CD14-positive monocyte (primary cell): ENCODE results near the gene DYNC2H1. TPM values are rescaled to one million over a fixed set of nuclear protein-coding genes. Genes with fewer than 3 reads are reported as not detected.

Experiments used
- DNase-seq, 3 donors: peaks; one replicate each; pipeline ENCODE4 v3.0.0-alpha.2; 2011 to 2022
- H2AFZ ChIP-seq: 2 replicates; pipeline ENCODE4 v1.6.0; 2012; ENCODE audit warnings: mild to moderate bottlenecking, low read depth, low read length, inconsistent platforms; ENCODE audit not compliant: insufficient read depth, poor library complexity, severe bottlenecking
- H3K27ac ChIP-seq, 2 donors: 1 replicate in 1 of 2; 2 replicates in 1 of 2; pipeline ENCODE4 v1.5.1; 2012 to 2013; ENCODE audit warnings: low read length in 2 of 2, control low read depth in 1 of 2, inconsistent platforms in 1 of 2, low read depth in 1 of 2, mild to moderate bottlenecking in 1 of 2
- H3K27me3 ChIP-seq, 2 donors: one replicate each; pipeline versions ENCODE4 v1.6.0 to v1.6.1; 2011 to 2013; ENCODE audit warnings: low read length in 2 of 2; ENCODE audit not compliant: control insufficient read depth in 2 of 2, insufficient read depth in 2 of 2
- H3K36me3 ChIP-seq, 2 donors: replicated peaks in 1 of 2; 1 replicate in 1 of 2; 2 replicates in 1 of 2; pipeline versions ENCODE4 v1.5.1 to v1.6.1; 2012 to 2013; ENCODE audit warnings: low read length in 2 of 2, control low read depth in 1 of 2, inconsistent platforms in 1 of 2, mild to moderate bottlenecking in 1 of 2; ENCODE audit not compliant: insufficient read depth in 2 of 2, control insufficient read depth in 1 of 2
- H3K4me1 ChIP-seq, 2 donors: 1 replicate in 1 of 2; 2 replicates in 1 of 2; pipeline versions ENCODE4 v1.5.1 to v1.6.1; 2012 to 2013; ENCODE audit warnings: low read length in 2 of 2, control low read depth in 1 of 2, inconsistent platforms in 1 of 2, mild to moderate bottlenecking in 1 of 2, moderate library complexity in 1 of 2; ENCODE audit not compliant: insufficient read depth in 2 of 2, control insufficient read depth in 1 of 2
- H3K4me2 ChIP-seq: replicated peaks from 2 replicates; pipeline ENCODE3; 2012; ENCODE audit warnings: low read length, moderate library complexity, mild to moderate bottlenecking; ENCODE audit not compliant: poor library complexity, severe bottlenecking; ENCODE audit errors: extremely low read depth
- H3K4me3 ChIP-seq, 3 experiments: fragments of 200-600 bp in 1 of 3; sonication (generic) in 1 of 3; replicated peaks in 1 of 3; 1 replicate in 2 of 3; 2 replicates in 1 of 3; pipeline ENCODE4 v1.5.1; 2011 to 2013; ENCODE audit warnings: low read length in 3 of 3, mild to moderate bottlenecking in 3 of 3, control low read depth in 2 of 3, low read depth in 2 of 3, inconsistent platforms in 1 of 3, moderate library complexity in 1 of 3
- H3K79me2 ChIP-seq: 2 replicates; pipeline ENCODE4 v1.6.0; 2012; ENCODE audit warnings: mild to moderate bottlenecking, control low read depth, inconsistent platforms, low read length, moderate library complexity; ENCODE audit not compliant: insufficient read depth
- H3K9ac ChIP-seq: 2 replicates; pipeline ENCODE4 v1.6.0; 2017; ENCODE audit warnings: low read length, mild to moderate bottlenecking; ENCODE audit not compliant: insufficient read depth, poor library complexity, severe bottlenecking
- H3K9me3 ChIP-seq, 2 donors: replicated peaks in 1 of 2; 1 replicate in 1 of 2; 2 replicates in 1 of 2; pipeline versions ENCODE4 v1.5.1 to v1.6.1; 2012 to 2013; ENCODE audit warnings: low read length in 2 of 2, control low read depth in 1 of 2; ENCODE audit not compliant: control insufficient read depth in 1 of 2, insufficient read depth in 1 of 2
- H4K20me1 ChIP-seq: 2 replicates; pipeline ENCODE4 v1.6.0; 2012; ENCODE audit warnings: mild to moderate bottlenecking, low read length, control low read depth, moderate library complexity; ENCODE audit not compliant: insufficient read depth
- H3K27ac Mint-ChIP-seq, 7 donors: one replicate each; pipeline ENCODE4 v1.8.0; 2020; ENCODE audit warnings: mild to moderate bottlenecking in 7 of 7, mixed read lengths in 7 of 7, moderate library complexity in 6 of 7, inconsistent platforms in 2 of 7
- H3K27me3 Mint-ChIP-seq, 3 donors: one replicate each; pipeline ENCODE4 v1.8.0; 2021 to 2022; ENCODE audit warnings: low read depth in 3 of 3, mild to moderate bottlenecking in 3 of 3, mixed read lengths in 3 of 3, moderate library complexity in 3 of 3, inconsistent platforms in 1 of 3
- H3K36me3 Mint-ChIP-seq, 2 donors: one replicate each; pipeline ENCODE4 v1.8.0; 2020; ENCODE audit warnings: mixed read lengths in 2 of 2, inconsistent platforms in 1 of 2, mild to moderate bottlenecking in 1 of 2
- H3K4me1 Mint-ChIP-seq: one replicate; pipeline ENCODE4 v1.8.0; 2020; ENCODE audit warnings: mild to moderate bottlenecking, mixed read lengths
- H3K4me3 Mint-ChIP-seq, 2 donors: one replicate each; pipeline ENCODE4 v1.8.0; 2020; ENCODE audit warnings: mild to moderate bottlenecking in 2 of 2, mixed read lengths in 2 of 2, moderate library complexity in 1 of 2
- H3K9me3 Mint-ChIP-seq, 7 donors: one replicate each; pipeline ENCODE4 v1.8.0; 2020 to 2022; ENCODE audit warnings: mixed read lengths in 7 of 7, mild to moderate bottlenecking in 6 of 7, moderate library complexity in 6 of 7, inconsistent platforms in 2 of 7
- WGBS: methylation state at CpG from one replicate; pipeline ENCODE4 v1.1.5; 2013; ENCODE audit warnings: missing lambda C conversion rate; ENCODE audit not compliant: insufficient coverage; 5-methylcytosine and 5-hydroxymethylcytosine counted together
- intact Hi-C, 2 donors: fragments of 100-400 bp; cut with micrococcal nuclease; formaldehyde crosslinking; loops; one replicate each; pipeline versions ENCODE4 v1.15.0 to v1.15.1; 2023
- polyA plus RNA-seq, 3 donors: library from polyadenylated mRNA; depleted of rRNA in 1 of 3; unstranded in 2 of 3; stranded (reverse) in 1 of 3; fragments of 300-500 nt in 2 of 3; fragments of >200 nt in 1 of 3; fragmentation: Illumina TruSeq in 2 of 3; gene quantifications; 1 replicate in 2 of 3; 2 replicates in 1 of 3; pipeline ENCODE4 v1.2.3, GENCODE V29; 2012 to 2021
- TF ChIP-seq, protein P1 (sequence below): fragments of 200-600 bp; IDR thresholded peaks from one replicate; pipeline ENCODE4 v1.8.0; 2022; ENCODE audit warnings: antibody characterized with exemption, mild to moderate bottlenecking

Gene DYNC2H1
- polyA plus RNA-seq, 3 donors, result 0.10 to 1.5 (median 0.36) TPM

DNA sequence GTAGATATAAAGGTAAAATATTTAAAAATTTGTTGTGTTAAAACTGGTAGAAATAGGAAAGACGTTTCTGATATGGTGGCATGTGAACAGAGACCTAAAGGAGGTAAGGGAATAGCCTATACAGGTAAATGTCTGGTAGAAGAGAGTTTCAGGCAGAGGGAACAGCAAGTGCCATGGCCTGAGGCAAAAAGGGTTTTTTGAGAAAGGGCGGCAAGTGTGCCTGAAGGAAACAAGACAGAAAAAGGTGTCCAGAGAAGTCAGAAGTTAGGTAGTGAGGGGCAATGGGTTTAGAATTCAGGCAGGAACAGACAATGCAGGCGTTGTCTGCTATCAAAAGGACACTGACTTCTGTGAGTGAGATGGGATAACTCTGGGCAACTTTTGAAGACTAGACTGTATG, 339.7 kb downstream of the DYNC2H1 start:
- H3K9ac ChIP-seq, result no peak overlapping the region
- Mint-ChIP-seq H3K27me3 (no peaks in the 10 kb centered on the region), H3K36me3 (no peaks in the 10 kb centered on the region), H3K27ac (no peak overlapping the region), H3K9me3 (peaks cover 0 to 5% (median 2%) of the 10 kb centered on the region in 7 donors), H3K4me3 (no peak overlapping the region), H3K4me1 (no peaks in the 10 kb centered on the region)
- no peak overlapping the region for H3K4me2 ChIP-seq
- H3K9me3 ChIP-seq, result no peaks in the 10 kb centered on the region
- no peak overlapping the region for H3K27ac ChIP-seq
- intact Hi-C loops, result no loop called here
- DNase-seq, result no peak
- TF ChIP-seq, protein P1, sequence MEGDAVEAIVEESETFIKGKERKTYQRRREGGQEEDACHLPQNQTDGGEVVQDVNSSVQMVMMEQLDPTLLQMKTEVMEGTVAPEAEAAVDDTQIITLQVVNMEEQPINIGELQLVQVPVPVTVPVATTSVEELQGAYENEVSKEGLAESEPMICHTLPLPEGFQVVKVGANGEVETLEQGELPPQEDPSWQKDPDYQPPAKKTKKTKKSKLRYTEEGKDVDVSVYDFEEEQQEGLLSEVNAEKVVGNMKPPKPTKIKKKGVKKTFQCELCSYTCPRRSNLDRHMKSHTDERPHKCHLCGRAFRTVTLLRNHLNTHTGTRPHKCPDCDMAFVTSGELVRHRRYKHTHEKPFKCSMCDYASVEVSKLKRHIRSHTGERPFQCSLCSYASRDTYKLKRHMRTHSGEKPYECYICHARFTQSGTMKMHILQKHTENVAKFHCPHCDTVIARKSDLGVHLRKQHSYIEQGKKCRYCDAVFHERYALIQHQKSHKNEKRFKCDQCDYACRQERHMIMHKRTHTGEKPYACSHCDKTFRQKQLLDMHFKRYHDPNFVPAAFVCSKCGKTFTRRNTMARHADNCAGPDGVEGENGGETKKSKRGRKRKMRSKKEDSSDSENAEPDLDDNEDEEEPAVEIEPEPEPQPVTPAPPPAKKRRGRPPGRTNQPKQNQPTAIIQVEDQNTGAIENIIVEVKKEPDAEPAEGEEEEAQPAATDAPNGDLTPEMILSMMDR, result no peak
- 82% methylated on average over 3 of the region's 3 CpGs for WGBS
- H4K20me1 ChIP-seq, result no peaks in the 10 kb centered on the region
- no peaks in the 10 kb centered on the region for H3K79me2 ChIP-seq
- H2AFZ ChIP-seq, result no peak overlapping the region
- H3K4me3 ChIP-seq, result no peak overlapping the region
- H3K4me1 ChIP-seq, result no peaks in the 10 kb centered on the region
- no peaks in the 10 kb centered on the region for H3K36me3 ChIP-seq
- no peaks in the 10 kb centered on the region for H3K27me3 ChIP-seq

DNA sequence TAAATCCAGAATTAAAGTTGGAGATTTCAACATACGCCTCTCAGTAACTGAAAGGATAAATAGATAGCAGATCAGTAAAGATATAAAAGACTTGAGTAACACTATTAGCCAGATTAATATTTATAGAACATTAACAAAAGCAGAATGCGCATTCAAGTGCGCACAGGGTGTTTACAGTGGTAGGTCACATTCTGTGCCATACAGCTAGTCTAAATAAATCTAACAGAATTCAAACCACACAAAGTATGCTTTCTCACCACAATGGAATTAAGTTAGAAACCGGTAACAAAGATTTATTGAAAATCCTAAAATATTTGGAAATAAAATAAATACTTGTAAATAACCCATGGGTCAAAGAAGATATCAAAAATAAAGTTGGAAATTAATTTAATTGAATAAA, 341.0 kb downstream of the DYNC2H1 start:
- WGBS, result no CpG with 5 or more reads among the region's 4 CpGs
- Mint-ChIP-seq H3K4me3 (no peak overlapping the region), H3K4me1 (no peaks in the 10 kb centered on the region), H3K27me3 (no peaks in the 10 kb centered on the region), H3K9me3 (peaks cover 0 to 5% (median 0%) of the 10 kb centered on the region in 7 donors), H3K27ac (no peak overlapping the region), H3K36me3 (no peaks in the 10 kb centered on the region)
- Histone ChIP-seq H3K9me3 (no peaks in the 10 kb centered on the region), H3K27me3 (no peaks in the 10 kb centered on the region), H3K79me2 (no peaks in the 10 kb centered on the region), H3K4me3 (no peak overlapping the region), H4K20me1 (no peaks in the 10 kb centered on the region), H3K4me2 (no peak overlapping the region), H2AFZ (no peak overlapping the region), H3K36me3 (no peaks in the 10 kb centered on the region), H3K9ac (no peak overlapping the region), H3K27ac (no peak overlapping the region), H3K4me1 (no peaks in the 10 kb centered on the region)
- no peak for DNase-seq
- TF ChIP-seq, protein P1, result no peak
- intact Hi-C loops, result no loop called here
